ENCODE results near the gene SPRN. TPM values are rescaled to one million over a fixed set of nuclear protein-coding genes. Genes with fewer than 3 reads are reported as not detected.
"Not testable (repeated sequence)": the region's sequence is repeated elsewhere in the genome, so short reads cannot be mapped to it uniquely, and the experiment has no call there.

The SPRN gene
- total RNA-seq, 1 donor from 2014 or later = not detected

GRCh38 chr10:133420028-133420427 is 4.4 kb downstream of the SPRN start:
- Mint-ChIP-seq H3K27ac (no peak overlapping the region), H3K9me3 (peaks cover 10% of the 10 kb centered on the region), H3K4me1 (ENCODE audit: low read depth) (peaks cover 3% of the 10 kb centered on the region), H3K36me3 (ENCODE audit: low read depth) (peaks cover 27% of the 10 kb centered on the region), H3K27me3 (ENCODE audit: low read depth) (peaks cover 11% of the 10 kb centered on the region), H3K4me3 (ENCODE audit: low read depth) (no peak overlapping the region)
- DNase-seq (ENCODE audit: low spot score) = no peak
- intact Hi-C loops (cut with micrococcal nuclease) = no loop called here

GRCh38 chr10:133419211-133419950 is 5.0 kb downstream of the SPRN start:
- peaks cover 3% of the 10 kb centered on the region for H3K4me1 Mint-ChIP-seq (ENCODE audit: low read depth)
- intact Hi-C loops (cut with micrococcal nuclease) = no loop called here
- DNase-seq (ENCODE audit: low spot score) = no peak
- peaks cover 34% of the 10 kb centered on the region for H3K36me3 Mint-ChIP-seq (ENCODE audit: low read depth)
- peaks cover 11% of the 10 kb centered on the region for H3K27me3 Mint-ChIP-seq (ENCODE audit: low read depth)
- H3K4me3 Mint-ChIP-seq (ENCODE audit: low read depth) = no peak overlapping the region
- H3K27ac Mint-ChIP-seq = no peak overlapping the region
- peaks cover 10% of the 10 kb centered on the region for H3K9me3 Mint-ChIP-seq

GRCh38 chr10:133418289-133418993 is 6.0 kb downstream of the SPRN start:
- Mint-ChIP-seq H3K4me1 (ENCODE audit: low read depth) (peaks cover under 1% of the 10 kb centered on the region), H3K36me3 (ENCODE audit: low read depth) (peaks cover 41% of the 10 kb centered on the region)

GRCh38 chr10:133415752-133416151 is 8.7 kb downstream of the SPRN start:
- Mint-ChIP-seq H3K36me3 (ENCODE audit: low read depth) (peaks cover 64% of the 10 kb centered on the region), H3K4me1 (ENCODE audit: low read depth) (no peaks in the 10 kb centered on the region)
- DNase-seq (ENCODE audit: low spot score) = no peak

More at GRCh38 chr10:133418289-133418993, 6.0 kb downstream of the SPRN start:
- H3K27me3 Mint-ChIP-seq (ENCODE audit: low read depth) = peaks cover 8% of the 10 kb centered on the region
- DNase-seq (ENCODE audit: low spot score) = no peak
- H3K4me3 Mint-ChIP-seq (ENCODE audit: low read depth) = no peak overlapping the region
- H3K27ac Mint-ChIP-seq = no peak overlapping the region
- intact Hi-C loops (cut with micrococcal nuclease) = no loop called here
- H3K9me3 Mint-ChIP-seq = peaks cover 12% of the 10 kb centered on the region

GRCh38 chr10:133414401-133414800 is 10.0 kb downstream of the SPRN start:
- DNase-seq (ENCODE audit: low spot score); intact Hi-C loops (cut with micrococcal nuclease); H3K4me3 Mint-ChIP-seq (ENCODE audit: low read depth); H3K4me1 Mint-ChIP-seq (ENCODE audit: low read depth); H3K27ac Mint-ChIP-seq; H3K27me3 Mint-ChIP-seq (ENCODE audit: low read depth): not testable (repeated sequence)
- Mint-ChIP-seq H3K9me3 (peaks cover 49% of the 10 kb centered on the region), H3K36me3 (ENCODE audit: low read depth) (peaks cover 77% of the 10 kb centered on the region)

More at GRCh38 chr10:133415752-133416151, 8.7 kb downstream of the SPRN start:
- Mint-ChIP-seq H3K27me3 (ENCODE audit: low read depth) (no peaks in the 10 kb centered on the region), H3K9me3 (peaks cover 38% of the 10 kb centered on the region), H3K4me3 (ENCODE audit: low read depth) (no peak overlapping the region), H3K27ac (no peak overlapping the region)
- intact Hi-C loops (cut with micrococcal nuclease) = no loop called here

GRCh38 chr10:133412381-133412711 is 12.1 kb downstream of the SPRN start:
- no peak overlapping the region for H3K4me3 Mint-ChIP-seq (ENCODE audit: low read depth)
- H3K9me3 Mint-ChIP-seq = peaks cover 67% of the 10 kb centered on the region
- no peaks in the 10 kb centered on the region for H3K4me1 Mint-ChIP-seq (ENCODE audit: low read depth)
- peaks cover 87% of the 10 kb centered on the region for H3K36me3 Mint-ChIP-seq (ENCODE audit: low read depth)
- no peak overlapping the region for H3K27ac Mint-ChIP-seq
- no peaks in the 10 kb centered on the region for H3K27me3 Mint-ChIP-seq (ENCODE audit: low read depth)
- no peak for DNase-seq (ENCODE audit: low spot score)
- intact Hi-C loops (cut with micrococcal nuclease) = no loop called here

- H3K4me3 Mint-ChIP-seq (ENCODE audit: low read depth) = no peak overlapping the region
- peaks cover 67% of the 10 kb centered on the region for H3K9me3 Mint-ChIP-seq
- intact Hi-C loops (cut with micrococcal nuclease) = no loop called here
- H3K27me3 Mint-ChIP-seq (ENCODE audit: low read depth) = no peaks in the 10 kb centered on the region
- H3K4me1 Mint-ChIP-seq (ENCODE audit: low read depth) = peaks cover 4% of the 10 kb centered on the region
- DNase-seq (ENCODE audit: low spot score) = no peak
- H3K36me3 Mint-ChIP-seq (ENCODE audit: low read depth) = peaks cover 93% of the 10 kb centered on the region
- H3K27ac Mint-ChIP-seq = no peak overlapping the region
Observed at GRCh38 chr10:133411523-133412380, 12.7 kb downstream of the SPRN start.

- no peaks in the 10 kb centered on the region for H3K27me3 Mint-ChIP-seq (ENCODE audit: low read depth)
- H3K9me3 Mint-ChIP-seq = peaks cover 32% of the 10 kb centered on the region
- no peak for DNase-seq (ENCODE audit: low spot score)
- H3K4me1 Mint-ChIP-seq (ENCODE audit: low read depth) = peaks cover 28% of the 10 kb centered on the region
- H3K27ac Mint-ChIP-seq = no peak overlapping the region
- H3K36me3 Mint-ChIP-seq (ENCODE audit: low read depth) = peaks cover 91% of the 10 kb centered on the region
- no peak overlapping the region for H3K4me3 Mint-ChIP-seq (ENCODE audit: low read depth)
- intact Hi-C loops (cut with micrococcal nuclease) = no loop called here
Observed at GRCh38 chr10:133405844-133406527, 18.4 kb downstream of the SPRN start.

GRCh38 chr10:133405272-133405671 is 19.2 kb downstream of the SPRN start:
- H3K4me1 Mint-ChIP-seq (ENCODE audit: low read depth) = peaks cover 33% of the 10 kb centered on the region
- H3K36me3 Mint-ChIP-seq (ENCODE audit: low read depth) = peaks cover 89% of the 10 kb centered on the region
- no peak overlapping the region for H3K27ac Mint-ChIP-seq
- H3K9me3 Mint-ChIP-seq = peaks cover 25% of the 10 kb centered on the region
- DNase-seq (ENCODE audit: low spot score) = no peak
- no peak overlapping the region for H3K4me3 Mint-ChIP-seq (ENCODE audit: low read depth)
- no peaks in the 10 kb centered on the region for H3K27me3 Mint-ChIP-seq (ENCODE audit: low read depth)
- intact Hi-C loops (cut with micrococcal nuclease) = no loop called here

- Mint-ChIP-seq H3K27ac (no peak overlapping the region), H3K4me3 (ENCODE audit: low read depth) (no peak overlapping the region), H3K36me3 (ENCODE audit: low read depth) (peaks cover 87% of the 10 kb centered on the region), H3K27me3 (ENCODE audit: low read depth) (no peaks in the 10 kb centered on the region), H3K4me1 (ENCODE audit: low read depth) (peaks cover 35% of the 10 kb centered on the region), H3K9me3 (peaks cover 12% of the 10 kb centered on the region)
- no peak for DNase-seq (ENCODE audit: low spot score)
- intact Hi-C loops (cut with micrococcal nuclease) = no loop called here
Observed at GRCh38 chr10:133403784-133404183, 20.6 kb downstream of the SPRN start.

- Mint-ChIP-seq H3K9me3 (peaks cover 8% of the 10 kb centered on the region), H3K36me3 (ENCODE audit: low read depth) (peaks cover 87% of the 10 kb centered on the region), H3K27ac (no peak overlapping the region), H3K4me1 (ENCODE audit: low read depth) (peaks cover 35% of the 10 kb centered on the region), H3K4me3 (ENCODE audit: low read depth) (no peak overlapping the region), H3K27me3 (ENCODE audit: low read depth) (no peaks in the 10 kb centered on the region)
- intact Hi-C loops (cut with micrococcal nuclease) = no loop called here
- no peak for DNase-seq (ENCODE audit: low spot score)
Observed at GRCh38 chr10:133403359-133403758, 21.1 kb downstream of the SPRN start.

- Mint-ChIP-seq H3K4me1 (ENCODE audit: low read depth) (peaks cover 35% of the 10 kb centered on the region), H3K27ac (no peak overlapping the region), H3K36me3 (ENCODE audit: low read depth) (peaks cover 84% of the 10 kb centered on the region), H3K27me3 (ENCODE audit: low read depth) (no peaks in the 10 kb centered on the region), H3K4me3 (ENCODE audit: low read depth) (no peak overlapping the region), H3K9me3 (no peaks in the 10 kb centered on the region)
- intact Hi-C loops (cut with micrococcal nuclease) = no loop called here
- DNase-seq (ENCODE audit: low spot score) = no peak
Observed at GRCh38 chr10:133401981-133402725, 22.3 kb downstream of the SPRN start.
